RPMI8226 (cell line): ENCODE measurements around the gene TRAM2.

ENCODE experiments used
- DNase-seq: peaks from one replicate; pipeline ENCODE4 v3.0.0-alpha.2; 2015

TRAM2 gene, protein sequence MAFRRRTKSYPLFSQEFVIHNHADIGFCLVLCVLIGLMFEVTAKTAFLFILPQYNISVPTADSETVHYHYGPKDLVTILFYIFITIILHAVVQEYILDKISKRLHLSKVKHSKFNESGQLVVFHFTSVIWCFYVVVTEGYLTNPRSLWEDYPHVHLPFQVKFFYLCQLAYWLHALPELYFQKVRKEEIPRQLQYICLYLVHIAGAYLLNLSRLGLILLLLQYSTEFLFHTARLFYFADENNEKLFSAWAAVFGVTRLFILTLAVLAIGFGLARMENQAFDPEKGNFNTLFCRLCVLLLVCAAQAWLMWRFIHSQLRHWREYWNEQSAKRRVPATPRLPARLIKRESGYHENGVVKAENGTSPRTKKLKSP

GRCh38 chr6:52577022-52577777, at the start of gene TRAM2:
TRAM2 (minus strand) TSS chr6:52577060; CDS start chr6:52576915, 145 bp downstream.
- DNase-seq = peak; percentile 91

GRCh38 chr6:52622810-52623209, 46.0 kb upstream of the TRAM2 start:
- DNase-seq = no peak

DNA sequence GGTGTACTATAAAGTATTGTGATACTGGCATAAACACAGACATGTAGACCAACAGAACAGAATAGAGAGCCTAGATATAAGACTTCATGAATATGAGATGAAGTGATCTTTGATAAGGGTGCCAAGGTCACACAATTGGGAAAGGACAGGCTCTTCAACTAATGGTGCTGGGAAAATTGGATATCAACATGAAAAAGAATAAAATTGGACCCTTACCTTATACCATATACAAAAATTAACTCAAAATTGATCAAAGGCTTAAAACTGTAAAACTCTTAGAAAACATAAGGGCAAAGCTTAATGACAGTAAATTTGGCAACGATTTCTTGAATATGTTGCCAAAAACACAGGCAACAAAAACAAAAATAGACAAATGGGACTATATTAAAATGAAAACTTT, 44.8 kb upstream of the TRAM2 start:
- no peak for DNase-seq

GRCh38 chr6:52620906-52621190, 44.0 kb upstream of the TRAM2 start:
- no peak for DNase-seq

DNA sequence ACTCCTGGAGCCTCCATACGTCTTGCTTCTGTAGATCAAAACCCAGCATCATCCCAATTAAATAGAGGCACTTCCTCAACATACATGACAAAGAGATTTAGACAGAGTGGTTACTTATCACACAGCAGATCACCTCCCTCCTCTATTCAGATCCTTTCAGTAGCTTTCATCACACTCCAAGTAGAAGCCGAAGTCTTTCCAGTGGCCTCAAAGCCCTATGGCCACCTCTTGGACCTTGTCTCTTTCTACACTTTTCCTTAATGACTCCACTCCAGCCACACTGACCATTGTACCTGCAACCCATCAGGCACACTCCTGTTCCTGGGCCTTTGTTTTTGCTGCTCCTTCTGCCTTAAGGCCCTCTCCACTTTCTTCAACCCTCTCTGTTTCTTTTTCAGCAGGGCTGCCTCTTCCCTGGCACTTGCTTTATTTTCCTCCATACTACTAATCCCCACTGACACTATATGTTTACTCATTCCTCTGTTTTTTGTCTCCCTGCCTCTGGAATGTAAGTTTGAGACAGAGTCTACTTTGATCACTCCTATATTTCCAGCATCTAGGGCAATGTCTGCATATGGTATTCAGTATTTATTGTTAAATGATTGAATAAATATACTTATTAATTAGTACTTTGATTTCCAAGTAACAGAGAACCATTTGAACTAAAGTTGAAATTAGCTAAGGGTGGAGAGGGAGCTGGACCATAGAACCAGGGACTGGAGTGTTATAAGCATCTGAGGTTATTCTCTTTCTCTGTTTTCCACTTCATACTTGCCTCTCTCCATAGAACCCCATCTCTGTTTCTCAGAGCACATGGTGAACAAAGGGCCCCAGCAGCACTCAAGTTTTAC, 43.4 kb upstream of the TRAM2 start:
- DNase-seq = no peak

DNA sequence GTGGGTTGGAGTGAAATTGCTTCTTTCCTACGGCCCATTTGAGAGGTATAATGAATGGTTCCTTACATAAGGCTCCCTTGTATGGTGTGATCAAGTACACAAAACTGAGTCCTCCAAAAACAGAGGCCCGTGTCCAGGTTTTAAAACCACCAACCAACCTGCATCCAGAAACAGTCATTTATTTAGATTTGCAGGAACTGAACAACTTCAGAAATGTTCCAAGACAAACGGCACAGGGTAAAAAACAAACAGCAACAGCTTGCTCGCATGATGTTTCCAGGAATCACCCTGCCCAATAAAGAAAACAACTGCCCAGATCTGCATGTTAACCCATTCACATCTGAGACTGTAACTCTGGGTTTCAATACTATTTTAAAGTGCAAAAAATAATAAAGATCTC, 40.2 kb upstream of the TRAM2 start:
- no peak for DNase-seq

GRCh38 chr6:52616059-52616690, 39.3 kb upstream of the TRAM2 start:
- no peak for DNase-seq

DNA sequence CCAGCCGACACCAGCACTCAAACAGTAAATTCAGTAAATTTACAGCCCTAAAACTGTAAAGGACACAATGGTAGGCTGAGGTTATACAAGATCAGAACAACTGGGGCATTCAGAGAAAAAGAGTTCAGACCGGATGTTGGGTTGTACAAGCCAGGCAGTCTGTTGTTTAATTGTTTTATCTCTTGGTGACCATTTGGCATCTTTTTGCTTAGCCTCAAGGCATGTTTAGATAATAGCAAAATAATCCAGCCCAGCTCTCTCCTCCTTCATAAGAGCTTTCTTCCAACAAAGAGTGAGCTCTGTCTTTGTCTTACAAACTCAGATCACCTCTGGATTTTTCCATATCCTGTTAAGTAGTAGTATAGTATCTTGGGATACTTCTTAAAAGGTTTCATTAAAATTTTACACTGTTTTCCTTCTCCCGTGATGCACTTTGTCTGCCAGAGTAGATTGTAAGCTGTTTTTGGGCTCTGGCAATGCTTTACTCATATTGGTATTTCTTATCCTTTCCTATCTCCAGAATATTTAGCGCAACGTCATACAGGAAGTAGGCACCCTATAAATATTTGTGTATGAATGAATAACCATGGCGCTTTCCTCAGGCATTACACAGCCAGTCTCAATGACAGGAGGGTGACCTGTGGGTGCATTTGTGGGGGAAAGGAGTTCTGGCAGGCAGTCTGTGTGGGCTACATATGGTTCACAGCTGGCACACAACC, 35.6 kb upstream of the TRAM2 start:
- DNase-seq = no peak

GRCh38 chr6:52611833-52612232, 35.0 kb upstream of the TRAM2 start:
- no peak for DNase-seq

GRCh38 chr6:52610745-52611355, 34.0 kb upstream of the TRAM2 start:
- DNase-seq = no peak

- DNase-seq = no peak
Observed at GRCh38 chr6:52610011-52610410, 33.2 kb upstream of the TRAM2 start.

DNA sequence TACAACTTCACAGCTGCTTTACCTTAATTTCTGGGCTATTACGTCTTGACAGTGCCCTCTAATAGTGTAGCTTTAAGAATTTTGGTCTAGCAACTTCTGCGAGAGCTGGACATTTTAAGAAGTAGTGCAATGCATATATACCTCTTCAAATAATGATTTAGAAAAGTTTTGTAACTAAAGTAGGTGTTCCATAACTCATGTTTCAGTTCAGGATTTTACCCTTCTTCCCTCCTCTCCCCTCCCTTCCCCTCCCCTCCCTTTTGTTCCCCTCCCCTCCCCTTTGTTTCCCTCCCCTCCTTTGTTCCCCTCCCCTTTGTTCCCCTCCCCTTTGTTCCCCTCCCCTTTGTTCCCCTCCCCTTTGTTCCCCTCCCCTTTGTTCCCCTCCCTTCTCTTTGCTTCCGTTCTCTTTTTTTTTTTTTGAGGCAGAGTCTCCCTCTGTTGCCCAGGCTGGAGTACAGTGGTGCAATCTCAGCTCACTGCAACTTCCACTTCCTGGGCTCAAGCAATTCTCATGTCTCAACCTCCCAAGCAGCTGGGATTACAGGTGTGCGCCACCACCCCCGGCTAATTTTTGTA, 28.8 kb upstream of the TRAM2 start:
- DNase-seq = no peak

GRCh38 chr6:52603000-52603795, 26.3 kb upstream of the TRAM2 start:
- DNase-seq = no peak

- DNase-seq = no peak
Observed at GRCh38 chr6:52598824-52599190, 21.9 kb upstream of the TRAM2 start.

DNA sequence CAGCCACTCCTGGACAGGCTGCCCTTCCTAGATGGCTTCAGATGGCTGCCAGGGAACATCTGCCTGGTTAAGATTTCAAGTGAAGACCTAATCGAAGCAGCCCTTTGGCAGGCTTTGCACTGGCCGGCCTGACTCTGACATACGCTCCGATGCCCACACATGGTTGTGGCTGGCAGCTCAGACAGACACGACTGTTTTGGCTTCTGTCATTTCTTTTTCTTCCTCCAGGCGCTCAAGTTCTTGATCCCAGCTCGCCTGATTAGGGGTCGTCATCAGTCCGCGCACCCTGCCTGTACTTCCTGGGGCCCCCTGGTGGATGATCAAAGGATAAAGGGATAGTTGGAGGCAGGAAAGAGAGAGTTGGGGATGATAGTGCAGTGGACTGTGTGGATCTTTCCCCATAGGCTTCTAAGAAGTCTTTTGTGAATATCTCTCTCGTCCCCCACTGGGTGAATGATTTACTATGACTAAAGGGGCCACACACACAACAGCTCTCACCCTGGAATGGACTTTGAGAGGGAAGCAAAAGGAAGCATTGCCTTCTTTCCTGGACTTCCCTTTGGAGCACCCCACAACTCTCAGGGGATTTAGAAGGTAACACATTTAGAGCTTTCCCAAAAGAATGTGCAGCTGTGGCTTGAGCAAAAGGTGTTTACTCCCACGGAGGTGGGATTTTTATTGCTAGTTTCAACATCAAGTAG, 21.4 kb upstream of the TRAM2 start:
- peak; percentile 73 for DNase-seq

DNA sequence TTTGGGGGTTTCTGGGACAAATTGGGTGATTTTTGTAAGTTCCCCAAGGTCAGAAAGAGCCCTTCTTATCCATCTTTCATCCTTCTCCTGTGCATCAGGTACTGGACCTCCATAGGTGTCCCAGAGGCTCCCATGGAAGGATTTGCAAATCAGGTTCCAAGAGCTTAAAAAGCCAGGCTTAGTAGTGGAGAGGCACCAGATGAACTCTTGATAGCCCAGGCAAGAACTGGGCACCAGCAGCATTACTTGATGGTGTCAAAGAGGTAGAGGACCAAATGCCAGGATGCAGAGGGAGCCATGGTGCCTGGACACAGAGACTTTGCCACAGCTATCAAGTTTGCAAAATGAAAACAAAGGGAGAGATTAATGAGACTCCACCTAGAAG, 20.9 kb upstream of the TRAM2 start:
- DNase-seq = no peak

DNA sequence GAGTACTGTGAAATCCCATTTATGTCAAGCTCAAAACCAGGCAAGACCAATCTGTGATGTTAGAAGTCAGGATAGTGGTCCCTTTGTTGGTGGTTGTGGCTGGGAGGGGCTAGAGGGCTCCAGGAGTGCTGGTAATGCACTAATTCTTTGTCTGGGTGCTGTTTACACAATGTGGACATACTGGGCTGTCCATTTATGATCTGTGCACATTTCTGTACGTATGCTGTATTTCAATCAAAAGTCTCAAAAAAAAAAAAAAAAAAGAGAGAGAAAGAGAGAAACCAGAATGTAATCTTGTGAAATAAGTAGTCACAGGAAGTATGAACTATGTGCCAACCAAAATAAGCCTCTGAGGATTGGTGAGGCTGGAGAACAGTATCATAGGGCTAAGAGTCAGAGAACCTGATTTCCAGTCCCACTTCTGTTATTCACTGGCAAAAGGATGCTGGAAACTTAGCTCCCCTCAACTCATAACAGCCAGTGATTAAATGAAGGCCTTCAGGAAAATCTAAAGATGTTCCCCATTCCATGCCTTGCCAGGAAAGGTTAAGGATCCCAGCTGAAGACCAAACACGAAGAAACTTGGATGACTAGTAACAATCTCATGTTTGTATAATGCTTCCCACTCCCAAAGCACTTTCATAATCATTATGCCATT, 19.6 kb upstream of the TRAM2 start:
- no peak for DNase-seq

DNA sequence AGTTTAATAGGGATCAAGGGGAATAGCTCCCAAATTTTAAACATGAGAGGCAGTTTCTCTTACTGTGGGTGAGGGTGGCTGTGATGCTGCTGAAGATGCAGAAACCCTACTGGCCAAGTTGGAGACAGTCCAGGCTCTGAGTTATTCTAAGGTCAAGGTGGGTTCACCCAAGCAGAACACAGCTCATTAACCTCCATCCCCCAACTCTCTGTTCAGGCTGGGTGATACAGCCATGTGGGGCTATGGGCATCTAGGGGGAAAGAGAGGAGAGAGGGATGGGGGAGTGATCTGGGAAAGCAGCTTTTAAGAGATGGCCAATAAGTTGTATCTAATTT, 18.9 kb upstream of the TRAM2 start:
- DNase-seq = peak; percentile 61

DNA sequence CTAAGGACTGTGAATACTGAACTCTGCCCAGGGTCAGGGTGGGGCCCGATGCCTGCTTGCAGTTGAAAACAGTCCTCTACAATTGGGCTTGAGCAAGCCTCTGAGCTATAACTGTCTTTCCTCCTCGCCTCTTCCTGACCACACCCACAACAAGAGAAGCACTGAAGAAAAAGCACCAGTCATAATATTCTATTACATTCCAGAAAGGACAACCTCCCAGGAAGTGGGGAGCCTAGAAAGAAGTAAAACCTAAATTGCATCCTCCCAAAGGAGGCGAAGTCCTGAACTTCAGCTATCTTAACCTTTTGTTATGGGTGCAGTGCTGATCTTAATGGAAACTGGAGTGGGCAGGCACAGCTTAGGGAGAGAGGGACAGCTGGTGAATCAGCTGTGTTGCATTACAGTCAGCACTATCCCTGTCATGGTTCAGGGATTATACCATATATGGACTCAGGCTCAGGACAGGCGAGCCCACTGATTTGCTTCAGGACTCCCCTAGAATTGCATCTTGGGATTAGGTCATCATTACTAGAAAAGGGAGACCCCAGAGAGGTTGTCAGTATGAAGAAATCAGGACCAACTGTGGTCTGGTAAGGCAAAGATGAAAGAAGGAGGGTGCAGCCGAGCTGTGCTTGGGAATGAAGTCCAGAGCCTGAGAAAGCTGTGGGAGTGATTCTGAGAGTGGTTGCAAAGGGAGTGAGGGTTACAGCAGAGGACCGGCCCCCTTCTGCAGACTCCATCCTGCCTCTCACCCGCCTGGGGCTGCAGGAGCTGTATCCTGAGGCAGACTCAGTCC, 18.3 kb upstream of the TRAM2 start:
- peak; percentile 22 for DNase-seq
